ENCODE data around the gene TEK. TPM values are rescaled to one million over a fixed set of nuclear protein-coding genes. Genes with fewer than 3 reads are reported as not detected.

The TEK gene
- total RNA-seq, 1 donor from 2014 or later = 21.7 TPM

- H3K4me1 ChIP-seq = peaks cover 53% of the 10 kb centered on the region
- intact Hi-C loops (cut with micrococcal nuclease) = loop anchor here (10.0 kb wide), 1 partner anchor 159 kb away; no protein-coding TSS in a partner anchor
- H3K9me3 ChIP-seq (replicated peaks) = no peaks in the 10 kb centered on the region
- no peak for DNase-seq
- H3K27me3 ChIP-seq (ENCODE audit: low read depth) = no peaks in the 10 kb centered on the region
- H3K36me3 ChIP-seq = peaks cover 12% of the 10 kb centered on the region
- H3K27ac ChIP-seq (replicated peaks) = peak overlapping the region; percentile 68
- no peak overlapping the region for H3K4me3 ChIP-seq
- TF ChIP-seq CTCF (IDR thresholded peaks at IDR 0.05; ENCODE audit: borderline replicate concordance) = no peak
These were observed 84.9 kb downstream of the TEK start for GRCh38 chr9:27193886-27194285.

DNA sequence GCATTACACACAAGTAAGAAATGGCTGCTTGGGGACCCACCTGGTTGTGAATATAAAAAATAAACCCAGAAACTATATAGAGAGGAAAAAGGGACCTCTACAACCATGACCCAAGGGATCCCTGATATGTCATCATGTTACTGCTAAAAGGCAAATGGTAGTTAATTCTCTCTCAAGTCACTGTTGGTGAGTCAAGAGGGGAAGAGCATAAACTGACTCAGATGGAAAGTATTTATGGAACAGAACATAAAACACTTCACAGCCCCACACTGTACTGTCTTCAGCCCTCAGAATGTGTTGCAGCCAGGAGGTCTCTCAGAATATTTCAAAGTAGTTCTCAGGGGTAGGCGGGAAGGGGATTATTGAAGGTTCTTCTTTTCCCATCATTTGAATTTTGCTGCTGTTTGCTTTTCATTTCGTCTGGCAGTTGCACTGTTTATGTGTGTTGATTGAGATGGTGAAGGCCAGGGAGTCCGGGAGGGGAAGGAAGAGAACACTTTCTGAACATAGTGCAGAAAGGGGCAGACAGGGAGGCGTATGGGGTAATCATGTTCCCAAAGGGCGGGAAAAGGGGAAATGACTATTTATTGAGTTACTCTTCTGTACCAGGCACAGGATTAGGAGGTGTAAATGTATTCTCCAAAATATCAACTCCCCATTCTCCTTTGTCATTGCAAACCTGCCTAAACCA, 85.5 kb downstream of the TEK start:
- Histone ChIP-seq H3K27me3 (ENCODE audit: low read depth) (no peaks in the 10 kb centered on the region), H3K36me3 (peaks cover 14% of the 10 kb centered on the region), H3K9me3 (replicated peaks) (no peaks in the 10 kb centered on the region), H3K4me3 (no peak overlapping the region), H3K27ac (replicated peaks) (peak overlapping the region; percentile 68), H3K4me1 (peaks cover 53% of the 10 kb centered on the region)
- intact Hi-C loops (cut with micrococcal nuclease) = loop anchor here (10.0 kb wide), 1 partner anchor 160 kb away; no protein-coding TSS in a partner anchor
- TF ChIP-seq CTCF (IDR thresholded peaks at IDR 0.05; ENCODE audit: borderline replicate concordance) = no peak
- DNase-seq = no peak

DNA sequence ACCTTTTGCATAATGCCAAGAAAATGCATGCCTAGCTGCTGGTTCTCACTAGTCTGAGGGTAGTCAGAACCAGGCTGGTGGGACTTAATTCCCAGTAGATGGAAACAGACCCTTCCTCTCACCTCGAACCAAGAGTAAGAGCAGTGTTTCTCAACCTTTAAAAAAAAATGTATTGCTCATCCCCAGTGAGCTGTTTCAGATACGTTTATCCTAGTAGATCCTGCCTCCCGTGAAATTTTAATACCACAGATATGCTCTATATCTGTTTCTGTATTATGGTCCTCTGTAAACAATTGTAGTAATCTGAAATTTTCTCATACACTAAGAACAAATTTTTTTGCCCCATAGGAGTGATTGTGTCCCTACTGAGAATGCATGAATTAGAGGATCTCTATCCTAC, 86.2 kb downstream of the TEK start:
- Histone ChIP-seq H3K4me3 (no peak overlapping the region), H3K36me3 (peaks cover 14% of the 10 kb centered on the region), H3K4me1 (peaks cover 53% of the 10 kb centered on the region), H3K27me3 (ENCODE audit: low read depth) (no peaks in the 10 kb centered on the region), H3K27ac (replicated peaks) (peak overlapping the region; percentile 68), H3K9me3 (replicated peaks) (no peaks in the 10 kb centered on the region)
- intact Hi-C loops (cut with micrococcal nuclease) = loop anchor here (10.0 kb wide), 1 partner anchor 160 kb away; no protein-coding TSS in a partner anchor
- no peak for DNase-seq
- no peak for TF ChIP-seq CTCF (IDR thresholded peaks at IDR 0.05; ENCODE audit: borderline replicate concordance)

DNA sequence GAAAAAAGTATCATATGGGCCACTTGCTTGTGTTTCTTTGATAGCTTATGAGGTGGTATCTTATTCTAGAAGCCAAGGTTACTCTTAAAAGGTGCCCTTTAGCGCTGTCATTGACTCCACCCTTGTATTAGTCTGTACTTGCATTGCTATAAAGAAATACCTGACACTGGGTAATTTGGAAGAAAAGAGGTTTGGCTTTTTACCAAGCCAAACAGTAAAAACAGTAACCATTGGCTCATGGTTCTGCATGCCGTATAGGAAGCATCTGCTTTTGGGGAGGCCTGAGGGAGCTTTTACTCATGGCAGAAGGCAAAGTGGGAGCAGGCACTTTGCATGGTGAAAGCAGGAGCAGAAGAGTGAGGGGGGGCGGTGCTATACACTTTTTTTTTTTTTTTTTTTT, 87.4 kb downstream of the TEK start:
- Histone ChIP-seq H3K27ac (replicated peaks) (no peak overlapping the region), H3K9me3 (replicated peaks) (no peaks in the 10 kb centered on the region), H3K27me3 (ENCODE audit: low read depth) (no peaks in the 10 kb centered on the region), H3K4me3 (no peak overlapping the region), H3K4me1 (peaks cover 46% of the 10 kb centered on the region), H3K36me3 (peaks cover 14% of the 10 kb centered on the region)
- no peak for DNase-seq
- intact Hi-C loops (cut with micrococcal nuclease) = loop anchor here (10.0 kb wide), 1 partner anchor 162 kb away; no protein-coding TSS in a partner anchor
- no peak for TF ChIP-seq CTCF (IDR thresholded peaks at IDR 0.05; ENCODE audit: borderline replicate concordance)

- TF ChIP-seq CTCF (IDR thresholded peaks at IDR 0.05; ENCODE audit: borderline replicate concordance) = peak; percentile 19
- Histone ChIP-seq H3K36me3 (peaks cover 21% of the 10 kb centered on the region), H3K27me3 (ENCODE audit: low read depth) (no peaks in the 10 kb centered on the region), H3K27ac (replicated peaks) (no peak overlapping the region), H3K4me3 (no peak overlapping the region), H3K9me3 (replicated peaks) (no peaks in the 10 kb centered on the region), H3K4me1 (peaks cover 31% of the 10 kb centered on the region)
- intact Hi-C loops (cut with micrococcal nuclease) = loop anchor here (10.0 kb wide), 1 partner anchor 163 kb away; no protein-coding TSS in a partner anchor
- no peak for DNase-seq
These were observed 89.2 kb downstream of the TEK start for GRCh38 chr9:27198190-27198589.
